DND-41 (cell line): ENCODE measurements around the gene GPC6.

Experiments used
- ATAC-seq: fragments of 200-7000 bp; cut with Tn5 transposase; 3 replicates; pipeline ENCODE4 v1.9.1; 2021; ENCODE audit warnings: low read depth; ENCODE audit not compliant: insufficient read depth
- DNase-seq: peaks from one replicate; pipeline ENCODE4 v3.0.0-alpha.2; 2020
- H2AFZ ChIP-seq: 2 replicates; pipeline ENCODE4 v1.6.0; 2012; ENCODE audit warnings: low read depth, low read length
- H3K27ac ChIP-seq: 2 replicates; pipeline ENCODE4 v1.5.1; 2012; ENCODE audit warnings: low read length, inconsistent platforms
- H3K27me3 ChIP-seq: fragments of 200-600 bp; sonication (generic); 2 replicates; pipeline ENCODE4 v1.6.0; 2012; ENCODE audit warnings: low read length, mild to moderate bottlenecking, inconsistent platforms; ENCODE audit not compliant: insufficient read depth, poor library complexity
- H3K36me3 ChIP-seq: 2 replicates; pipeline ENCODE4 v1.5.1; 2012; ENCODE audit warnings: low read length, inconsistent platforms; ENCODE audit not compliant: insufficient read depth
- H3K4me1 ChIP-seq: 2 replicates; pipeline ENCODE4 v1.5.1; 2012; ENCODE audit warnings: mild to moderate bottlenecking, low read length; ENCODE audit not compliant: insufficient read depth
- H3K4me2 ChIP-seq: 2 replicates; pipeline ENCODE4 v1.6.0; 2012; ENCODE audit warnings: mild to moderate bottlenecking, moderate library complexity, low read length, inconsistent platforms; ENCODE audit not compliant: insufficient read depth
- H3K4me3 ChIP-seq, 2 experiments: fragments of 200-600 bp in 1 of 2; shearing (Covaris generic) in 1 of 2; 2 replicates each; pipeline ENCODE4 v1.5.1; 2012 to 2016; ENCODE audit warnings: inconsistent platforms in 2 of 2, low read length in 2 of 2, mild to moderate bottlenecking in 2 of 2, low read depth in 1 of 2, moderate library complexity in 1 of 2
- H3K79me2 ChIP-seq: 2 replicates; pipeline ENCODE4 v1.6.0; 2012; ENCODE audit warnings: low read length, inconsistent platforms; ENCODE audit not compliant: insufficient read depth
- H3K9ac ChIP-seq: 2 replicates; pipeline ENCODE4 v1.6.0; 2012; ENCODE audit warnings: low read depth, mild to moderate bottlenecking, inconsistent platforms, low read length, moderate library complexity
- H3K9me3 ChIP-seq: 2 replicates; pipeline ENCODE4 v1.5.1; 2012; ENCODE audit warnings: low read length, moderate library complexity, mild to moderate bottlenecking, inconsistent platforms; ENCODE audit not compliant: insufficient read depth, severe bottlenecking
- H4K20me1 ChIP-seq: 2 replicates; pipeline ENCODE4 v1.6.0; 2012; ENCODE audit warnings: low read length; ENCODE audit not compliant: insufficient read depth
- CTCF ChIP-seq: IDR thresholded peaks from 2 replicates; pipeline ENCODE4 v1.5.1; 2012; ENCODE audit warnings: borderline replicate concordance, low read length, moderate library complexity, mild to moderate bottlenecking; ENCODE audit not compliant: poor library complexity, severe bottlenecking; ENCODE audit errors: extremely low read depth
- EZH2 ChIP-seq: IDR thresholded peaks from 3 replicates; pipeline ENCODE4 v1.6.1; 2012; ENCODE audit warnings: borderline replicate concordance, low read depth, mild to moderate bottlenecking, moderate library complexity, low read length, inconsistent platforms; ENCODE audit not compliant: severe bottlenecking

Gene GPC6

GRCh38 chr13:93635616-93636032 lies 409.0 kb downstream of the GPC6 start:
- H3K9me3 ChIP-seq = no peaks in the 10 kb centered on the region
- H3K4me1 ChIP-seq = no peaks in the 10 kb centered on the region
- H3K79me2 ChIP-seq = no peaks in the 10 kb centered on the region
- H3K4me3 ChIP-seq = no peak overlapping the region
- H3K27me3 ChIP-seq = no peaks in the 10 kb centered on the region
- H3K4me2 ChIP-seq = no peak overlapping the region
- H3K36me3 ChIP-seq = no peaks in the 10 kb centered on the region
- no peaks in the 10 kb centered on the region for H4K20me1 ChIP-seq
- H3K27ac ChIP-seq = no peak overlapping the region
- no peak for TF ChIP-seq EZH2
- TF ChIP-seq CTCF = no peak
- DNase-seq (no peak), ATAC-seq (no peak)
- H2AFZ ChIP-seq = no peak overlapping the region
- no peak overlapping the region for H3K9ac ChIP-seq

- H3K9me3 ChIP-seq = no peaks in the 10 kb centered on the region
- H3K36me3 ChIP-seq = no peaks in the 10 kb centered on the region
- H3K4me1 ChIP-seq = no peaks in the 10 kb centered on the region
- H3K4me3 ChIP-seq = no peak overlapping the region
- ATAC-seq (no peak), DNase-seq (no peak)
- H2AFZ ChIP-seq = no peak overlapping the region
- no peak overlapping the region for H3K27ac ChIP-seq
- no peaks in the 10 kb centered on the region for H3K27me3 ChIP-seq
- no peaks in the 10 kb centered on the region for H4K20me1 ChIP-seq
- H3K9ac ChIP-seq = no peak overlapping the region
- H3K4me2 ChIP-seq = no peak overlapping the region
- TF ChIP-seq CTCF (no peak), EZH2 (no peak)
- H3K79me2 ChIP-seq = no peaks in the 10 kb centered on the region
Measured at GRCh38 chr13:93637852-93638251, 411.2 kb downstream of the GPC6 start.

- no peak overlapping the region for H3K27ac ChIP-seq
- no peaks in the 10 kb centered on the region for H3K9me3 ChIP-seq
- H2AFZ ChIP-seq = no peak overlapping the region
- TF ChIP-seq CTCF = no peak
- no peak for TF ChIP-seq EZH2
- H3K79me2 ChIP-seq = no peaks in the 10 kb centered on the region
- no peak overlapping the region for H3K4me2 ChIP-seq
- H3K9ac ChIP-seq = no peak overlapping the region
- no peaks in the 10 kb centered on the region for H3K4me1 ChIP-seq
- DNase-seq (no peak), ATAC-seq (no peak)
- H3K27me3 ChIP-seq = no peaks in the 10 kb centered on the region
- no peak overlapping the region for H3K4me3 ChIP-seq
- no peaks in the 10 kb centered on the region for H4K20me1 ChIP-seq
- no peaks in the 10 kb centered on the region for H3K36me3 ChIP-seq
Measured at GRCh38 chr13:93640452-93640851, 413.8 kb downstream of the GPC6 start.

- ATAC-seq (no peak), DNase-seq (no peak)
- H3K9me3 ChIP-seq = no peaks in the 10 kb centered on the region
- H3K27ac ChIP-seq = no peak overlapping the region
- H3K27me3 ChIP-seq = no peaks in the 10 kb centered on the region
- TF ChIP-seq EZH2 = no peak
- no peak for TF ChIP-seq CTCF
- no peak overlapping the region for H2AFZ ChIP-seq
- H3K4me3 ChIP-seq = no peak overlapping the region
- H3K4me2 ChIP-seq = no peak overlapping the region
- no peaks in the 10 kb centered on the region for H4K20me1 ChIP-seq
- H3K36me3 ChIP-seq = no peaks in the 10 kb centered on the region
- H3K9ac ChIP-seq = no peak overlapping the region
- no peaks in the 10 kb centered on the region for H3K4me1 ChIP-seq
- H3K79me2 ChIP-seq = no peaks in the 10 kb centered on the region
Measured at GRCh38 chr13:93646245-93646644, 419.6 kb downstream of the GPC6 start.
